D341Med (cell line): ENCODE results near the gene PYGB.

ENCODE experiments used
- DNase-seq: peaks from one replicate; pipeline ENCODE4 v3.0.0; 2012; ENCODE audit warnings: low spot score

Gene PYGB

DNA sequence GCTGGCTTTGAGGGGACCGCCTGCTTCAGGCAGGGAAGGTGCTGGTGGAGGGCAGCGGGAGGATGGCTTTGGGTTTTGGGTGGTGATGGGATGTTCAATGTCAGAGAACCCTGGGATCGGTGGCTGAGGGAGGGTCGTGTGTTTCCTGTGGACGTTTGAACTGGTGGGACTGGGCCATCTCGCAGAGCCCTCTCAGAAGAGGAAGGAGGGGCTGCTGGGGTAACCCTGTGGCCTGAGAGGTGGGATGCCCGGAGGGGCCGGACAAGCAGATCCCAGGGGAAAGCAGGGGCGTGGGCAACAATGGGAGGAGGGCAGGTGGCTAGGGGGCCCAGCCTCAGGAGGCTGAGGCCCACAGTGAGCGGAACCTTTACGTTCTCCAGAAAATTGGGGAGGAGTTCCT, 34.9 kb downstream of the PYGB start:
- DNase-seq = no peak

- DNase-seq = no peak
These were observed 35.5 kb downstream of the PYGB start for GRCh38 chr20:25283221-25283951.

DNA sequence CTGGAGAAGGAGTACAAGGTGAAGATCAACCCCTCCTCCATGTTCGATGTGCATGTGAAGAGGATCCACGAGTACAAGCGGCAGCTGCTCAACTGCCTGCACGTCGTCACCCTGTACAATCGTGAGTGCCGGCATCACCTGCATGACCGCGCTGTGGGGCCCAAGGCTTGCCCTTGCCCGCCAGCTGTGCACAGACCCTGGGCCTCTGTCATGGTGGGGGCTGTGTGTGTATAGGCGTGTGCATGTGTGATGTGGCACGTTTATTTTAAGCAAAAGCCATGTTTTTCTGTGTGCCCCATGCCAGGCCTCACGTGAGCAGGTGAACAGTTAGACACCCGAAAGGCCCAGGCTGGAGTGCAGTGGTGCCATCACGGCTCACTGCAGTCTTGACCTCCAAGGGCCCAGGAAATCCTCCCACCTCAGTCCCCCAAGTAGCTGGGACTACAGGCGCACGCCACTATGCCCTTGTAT, 36.3 kb downstream of the PYGB start:
- no peak for DNase-seq

DNA sequence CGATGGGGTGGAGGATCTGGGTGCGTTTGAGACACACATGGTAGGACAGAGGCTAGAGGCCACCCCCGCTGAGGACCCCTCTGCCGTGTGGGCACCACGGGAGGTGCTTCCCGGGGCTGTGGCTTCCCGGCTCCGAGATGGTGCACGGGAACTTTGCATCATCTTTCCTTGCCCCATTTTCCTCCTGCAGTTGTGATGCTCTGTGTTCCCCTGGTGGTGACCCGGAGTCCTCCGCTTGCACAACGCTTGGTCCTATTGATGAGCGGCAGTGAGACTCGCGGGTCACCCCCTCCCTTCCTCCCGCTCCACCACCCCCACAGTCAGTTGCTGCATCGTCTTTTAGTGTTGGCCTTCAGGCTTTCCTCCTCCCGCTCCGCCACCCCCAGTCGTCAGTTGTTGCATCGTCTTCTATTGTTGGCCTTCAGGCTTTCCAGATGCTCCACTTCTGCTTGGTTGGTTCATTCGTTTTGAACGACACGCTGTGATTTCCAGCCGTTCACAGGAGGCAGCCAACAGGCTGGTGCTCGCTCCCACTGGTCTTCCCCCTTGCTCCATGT, 37.3 kb downstream of the PYGB start:
- no peak for DNase-seq

- no peak for DNase-seq
These were observed 38.2 kb downstream of the PYGB start for GRCh38 chr20:25285856-25286798.

DNA sequence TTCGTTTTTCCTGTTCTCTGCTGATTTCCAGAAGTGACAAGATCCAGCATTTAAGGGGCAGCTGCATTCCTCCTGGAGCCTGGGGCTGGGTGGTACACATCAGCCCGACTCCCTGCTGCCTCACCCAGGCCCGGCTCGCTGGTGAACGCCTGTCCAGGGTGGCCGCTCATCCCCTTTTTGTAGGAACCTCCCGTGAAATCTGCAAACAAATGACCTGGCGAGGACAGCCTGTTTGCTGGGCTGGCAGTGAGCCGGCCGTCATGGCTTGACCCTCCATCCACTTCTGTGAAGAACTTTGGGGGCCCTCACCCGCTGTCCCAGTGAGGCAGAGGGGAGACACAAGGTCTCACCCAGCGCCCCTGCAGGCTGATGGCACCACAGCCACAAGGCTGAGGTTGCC, 39.0 kb downstream of the PYGB start:
- DNase-seq = no peak

DNA sequence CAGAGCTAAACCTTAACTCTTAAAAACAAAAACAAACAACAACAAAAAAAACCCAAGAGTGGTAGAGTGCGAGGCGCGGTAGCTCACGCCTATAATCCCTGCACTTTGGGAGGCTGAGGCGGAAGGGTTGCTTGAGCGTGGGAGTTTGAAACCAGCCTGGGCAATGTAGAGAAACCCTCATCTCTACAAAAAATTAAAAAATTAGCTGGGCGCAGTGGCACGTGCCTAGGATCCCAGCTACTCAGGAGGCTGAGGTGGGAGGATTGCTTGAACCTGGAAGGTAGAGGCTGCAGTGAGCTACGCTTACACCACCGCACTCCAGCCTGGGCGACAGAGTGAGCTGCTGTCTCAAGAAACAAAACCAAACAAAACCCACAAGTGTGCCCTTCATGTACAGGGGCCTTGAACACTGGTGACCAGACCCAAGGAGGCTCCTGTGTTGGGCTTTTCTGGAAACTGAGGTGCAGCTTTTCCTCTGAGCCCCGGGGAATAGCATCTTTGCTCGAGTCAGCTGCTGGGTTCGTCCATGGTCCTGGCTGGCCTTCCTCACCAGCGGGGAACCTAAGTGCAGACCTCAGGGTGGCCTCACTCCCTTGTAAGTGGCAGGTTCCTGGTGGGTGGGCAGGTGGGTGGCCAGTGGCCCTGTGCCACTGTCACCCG, 39.9 kb downstream of the PYGB start:
- no peak for DNase-seq

- no peak for DNase-seq
These were observed 40.7 kb downstream of the PYGB start for GRCh38 chr20:25288291-25289181.

- DNase-seq = no peak
These were observed 42.2 kb downstream of the PYGB start for GRCh38 chr20:25289886-25290597.

DNA sequence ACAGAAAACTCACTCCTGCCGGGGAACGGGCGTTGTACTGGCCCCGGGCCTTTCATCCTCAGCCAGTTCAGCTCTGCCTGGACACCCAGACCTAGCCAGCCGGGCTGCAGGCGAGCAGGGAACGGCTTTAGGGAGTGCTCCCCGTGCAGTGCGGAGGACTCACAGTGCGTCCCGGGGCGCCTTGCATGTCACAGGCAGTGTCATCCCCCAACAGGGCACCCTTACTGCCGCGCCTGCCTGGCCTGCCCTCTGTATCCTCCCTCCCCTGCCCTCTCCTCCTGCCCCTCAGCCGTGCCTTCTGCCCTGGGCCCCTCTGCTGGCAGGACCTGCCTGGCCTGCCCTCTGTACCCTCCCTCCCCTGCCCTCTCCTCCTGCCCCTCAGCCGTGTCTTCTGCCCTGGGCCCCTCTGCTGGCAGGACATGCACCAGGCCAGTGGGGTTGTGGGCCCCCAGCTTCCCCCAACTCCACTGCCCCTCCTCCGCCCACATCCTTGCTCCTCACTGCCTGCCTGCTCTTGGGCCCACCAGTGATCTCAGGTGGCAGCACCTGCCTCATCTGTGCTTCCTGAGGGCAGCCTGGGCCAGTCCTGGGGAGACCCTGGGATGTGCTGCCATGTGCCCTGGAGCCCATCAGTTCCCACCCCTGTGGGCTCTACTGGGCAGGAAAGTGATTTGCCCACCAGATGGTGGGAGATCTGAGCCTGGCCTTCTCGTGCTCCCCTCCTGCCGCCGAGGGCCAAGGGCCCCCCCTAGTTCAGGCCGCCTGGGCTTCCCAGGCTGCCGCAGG, 43.0 kb downstream of the PYGB start:
- DNase-seq = no peak

DNA sequence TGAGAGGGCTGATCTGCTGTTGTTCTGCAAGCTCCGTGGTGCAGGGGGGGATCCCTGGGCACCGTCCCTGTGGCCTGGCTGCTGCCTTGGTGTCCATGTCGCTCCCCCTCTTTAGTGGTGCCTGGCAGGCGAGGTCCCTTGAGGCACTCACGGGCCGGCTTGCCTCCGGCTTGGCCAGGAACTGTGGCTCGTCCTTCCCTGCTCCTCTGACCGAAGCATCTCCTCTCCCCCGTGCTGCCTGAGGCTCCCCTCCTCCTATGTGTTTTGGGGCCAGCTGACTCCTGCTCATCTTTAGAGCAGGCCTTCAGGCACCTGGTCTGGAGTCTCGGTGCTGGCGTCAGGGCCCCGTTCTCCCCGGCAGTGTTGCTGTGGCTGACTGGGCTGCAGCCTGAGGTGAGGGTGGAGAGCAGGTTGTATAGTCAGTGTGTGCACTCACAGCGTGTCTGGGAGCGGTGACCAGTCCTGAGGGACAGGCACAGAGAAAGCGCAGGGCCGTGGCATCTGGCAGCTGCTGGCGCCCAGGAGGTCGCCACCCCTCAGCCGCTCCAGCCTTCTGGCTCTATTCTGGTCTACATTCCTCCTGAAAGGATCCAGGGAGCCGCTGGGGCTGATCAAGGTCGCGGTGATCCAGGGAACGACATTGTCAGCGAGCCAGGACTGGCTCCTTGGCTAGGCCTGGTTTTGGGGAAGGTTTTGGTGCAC, 43.7 kb downstream of the PYGB start:
- DNase-seq = no peak

- no peak for DNase-seq
These were observed 44.4 kb downstream of the PYGB start for GRCh38 chr20:25292176-25292891.

DNA sequence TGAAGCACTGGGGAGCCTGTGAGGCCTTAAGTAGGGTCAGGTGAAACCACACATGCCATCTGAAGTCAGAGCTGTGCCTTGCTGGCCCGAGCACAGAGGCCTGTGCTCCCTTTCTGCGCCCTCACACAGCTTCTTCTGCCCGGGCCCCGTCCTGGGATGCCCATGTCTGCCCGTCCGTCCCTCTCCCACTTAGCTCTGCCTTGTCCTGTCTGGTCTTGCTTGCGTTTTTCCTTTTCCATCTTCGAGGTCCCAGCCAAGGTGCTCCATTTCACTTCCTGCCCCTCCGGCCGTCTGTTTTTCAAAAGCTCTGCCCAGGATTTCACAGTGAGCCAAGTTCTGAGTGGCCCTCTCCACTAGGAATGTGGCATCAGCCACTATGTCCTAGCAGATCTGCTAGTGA, 45.6 kb downstream of the PYGB start:
- no peak for DNase-seq

DNA sequence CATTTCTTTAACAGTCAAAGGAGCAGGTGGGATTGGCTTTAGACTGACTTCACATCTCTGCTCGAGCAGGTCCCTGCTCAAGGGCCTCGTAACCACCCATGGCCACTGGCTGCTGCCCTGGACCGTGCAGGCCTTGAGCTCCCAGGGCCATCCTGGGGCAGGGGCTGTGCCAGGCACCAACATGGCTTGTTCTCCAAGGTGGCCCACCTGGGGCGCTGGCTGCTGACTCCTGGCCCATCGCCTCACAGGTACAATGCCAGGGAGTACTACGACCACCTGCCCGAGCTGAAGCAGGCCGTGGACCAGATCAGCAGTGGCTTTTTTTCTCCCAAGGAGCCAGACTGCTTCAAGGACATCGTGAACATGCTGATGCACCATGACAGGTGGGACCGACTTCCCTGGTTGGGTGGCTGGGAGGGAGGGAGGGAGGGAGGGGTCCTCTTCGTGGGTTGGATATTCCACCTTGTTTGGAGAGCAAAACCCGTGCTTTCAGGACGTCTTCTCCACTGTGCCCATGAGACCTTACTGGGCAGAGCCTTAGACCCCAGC, 46.1 kb downstream of the PYGB start:
- DNase-seq = no peak

- peak; percentile 92 for DNase-seq
These were observed 46.8 kb downstream of the PYGB start for GRCh38 chr20:25294459-25295385.

DNA sequence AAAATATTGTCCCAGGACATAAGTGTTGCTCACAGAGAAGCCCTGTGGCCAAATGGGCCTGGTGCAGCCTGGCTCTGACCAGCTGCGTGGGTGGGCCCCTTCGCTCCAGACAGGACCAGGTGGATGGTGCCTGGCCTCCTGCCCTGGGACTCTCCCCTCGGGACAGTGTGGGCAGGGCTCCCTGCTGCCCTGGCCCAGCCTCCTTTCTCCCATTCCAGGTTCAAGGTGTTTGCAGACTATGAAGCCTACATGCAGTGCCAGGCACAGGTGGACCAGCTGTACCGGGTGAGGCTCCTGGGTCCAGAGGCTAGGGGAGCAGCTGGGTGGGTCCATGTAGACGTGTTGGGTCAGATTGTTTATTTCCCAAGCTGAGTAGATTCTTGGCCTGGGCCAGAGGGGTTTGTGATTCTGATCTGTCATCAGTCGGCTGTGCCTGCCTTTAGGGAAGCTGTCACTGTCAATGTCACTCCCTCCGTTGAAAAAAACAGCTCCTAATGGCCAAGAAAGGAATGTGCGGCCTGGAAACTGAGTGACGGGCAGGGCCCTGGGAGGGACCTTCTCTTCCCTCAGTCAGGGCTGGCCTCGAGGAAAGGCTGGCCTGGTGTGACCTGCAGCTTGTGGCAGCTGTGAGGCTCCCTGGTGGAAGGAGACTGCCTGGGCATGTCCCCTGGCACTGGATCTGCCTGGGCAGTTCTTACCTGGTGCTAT, 47.7 kb downstream of the PYGB start:
- DNase-seq = no peak
